HG02678 (cell line): ENCODE data around the gene CDK5R1.
"Not testable (repeated sequence)": the region's sequence is repeated elsewhere in the genome, so short reads cannot be mapped to it uniquely, and the experiment has no call there.

Experiments
- ATAC-seq: cut with Tn5 transposase; IDR thresholded peaks from one replicate; pipeline ENCODE4 v1.9.1; 2021; ENCODE audit warnings: mild to moderate bottlenecking, moderate library complexity; ENCODE audit not compliant: unreplicated experiment

Gene CDK5R1

DNA sequence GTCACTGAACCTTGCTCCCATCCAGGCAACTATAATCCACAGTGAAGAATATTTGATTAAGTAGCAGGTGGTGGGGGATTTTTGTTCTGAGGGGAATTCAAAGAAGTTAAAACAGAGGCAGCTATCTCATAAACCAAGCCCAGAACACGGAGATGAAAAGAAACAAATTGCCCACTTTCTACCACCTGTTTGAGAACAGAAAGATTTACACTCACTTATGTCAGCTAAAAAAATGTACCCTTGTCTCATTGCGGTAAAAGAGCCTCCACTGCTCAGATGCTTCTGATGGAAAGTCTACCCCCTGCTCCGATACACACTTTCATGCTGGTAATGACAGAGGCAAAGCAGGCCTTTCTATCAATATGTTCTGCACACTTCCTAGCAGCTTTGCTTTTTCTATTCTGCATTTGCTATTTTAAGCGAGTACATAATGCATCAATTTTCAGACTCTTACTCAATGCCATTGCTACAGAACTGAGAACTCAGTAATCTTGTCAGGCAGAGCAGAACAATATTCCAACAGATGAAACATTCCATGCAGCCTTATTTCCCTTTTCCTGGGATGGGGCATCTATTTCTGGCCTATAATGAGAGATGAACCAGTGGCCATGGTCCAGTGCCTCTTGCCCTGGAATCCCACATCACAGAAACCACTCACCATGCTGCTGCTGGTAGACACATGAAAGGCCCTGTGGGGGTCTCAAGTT, 29.0 kb downstream of the CDK5R1 start:
- peak; percentile 58 for ATAC-seq

DNA sequence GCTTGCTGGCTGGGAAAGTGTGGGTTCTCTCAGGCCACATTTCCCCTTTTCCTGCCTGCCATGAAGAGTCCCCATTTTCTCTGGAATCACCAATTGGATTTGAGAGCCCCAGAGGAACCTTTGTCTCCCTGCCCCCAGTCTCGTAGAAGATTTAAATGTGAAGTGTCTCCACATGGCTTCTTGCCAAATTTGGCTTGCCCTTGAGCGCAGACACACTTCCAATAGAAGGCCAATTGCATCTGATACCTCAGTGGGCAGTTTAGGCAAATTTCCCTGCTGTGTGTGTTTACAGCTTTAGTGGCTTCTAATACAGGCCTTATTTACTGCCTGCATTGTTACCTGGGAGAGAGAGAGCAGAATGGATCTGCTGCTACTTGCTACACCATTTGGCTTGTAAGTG, 29.7 kb downstream of the CDK5R1 start:
- no peak for ATAC-seq

DNA sequence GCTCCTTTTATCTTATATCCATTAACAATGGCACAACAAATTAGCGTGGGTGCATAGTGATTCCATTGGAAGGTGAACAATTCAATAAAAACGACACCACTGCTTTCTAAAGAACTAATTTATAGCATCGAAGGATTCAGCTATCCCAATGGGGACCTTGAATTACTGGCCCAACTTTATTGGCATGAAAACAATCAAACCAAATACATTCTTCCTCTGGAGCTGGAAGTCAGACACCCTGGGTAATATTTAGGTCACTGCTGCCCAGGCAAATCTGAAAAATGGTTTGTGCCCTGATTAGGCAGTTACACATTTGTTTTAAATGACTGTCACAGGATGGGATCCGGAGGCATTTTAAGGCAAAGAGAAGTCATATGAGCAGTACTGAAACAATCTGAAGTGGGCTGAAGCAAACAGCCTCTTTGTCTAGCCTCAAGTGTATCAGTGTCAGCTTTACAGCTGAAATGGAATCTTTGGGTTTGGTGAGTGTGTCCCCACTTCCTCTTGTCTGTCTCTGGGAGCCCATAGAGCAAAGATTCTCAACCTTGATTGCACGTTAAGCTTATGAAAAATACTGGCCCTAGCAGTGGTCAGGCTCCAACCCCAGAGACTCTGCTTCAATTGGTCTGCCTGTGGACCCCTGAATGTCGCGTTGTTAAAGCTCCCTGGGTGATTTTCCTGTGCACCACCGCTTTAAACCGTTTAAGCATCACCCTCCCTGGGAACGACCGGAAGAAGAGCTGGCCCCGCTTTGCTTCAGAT, 30.3 kb downstream of the CDK5R1 start:
- no peak for ATAC-seq

DNA sequence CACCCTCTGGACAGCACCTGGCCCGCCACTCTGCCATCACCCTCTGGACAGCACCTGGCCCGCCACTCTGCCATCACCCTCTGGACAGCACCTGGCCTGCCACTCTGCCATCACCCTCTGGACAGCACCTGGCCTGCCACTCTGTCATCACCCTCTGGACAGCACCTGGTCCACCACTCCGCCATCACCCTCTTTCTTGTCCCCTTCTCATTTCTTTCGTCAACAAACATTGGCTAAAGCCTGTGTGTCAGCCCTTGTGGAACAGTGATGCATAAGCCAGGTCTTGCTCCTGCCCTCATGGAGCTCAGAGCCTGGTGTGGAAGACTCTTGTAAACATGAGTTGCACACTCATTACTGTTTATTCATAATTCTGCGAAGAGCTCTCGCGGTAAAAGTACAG, 31.2 kb downstream of the CDK5R1 start:
- ATAC-seq: no peak

DNA sequence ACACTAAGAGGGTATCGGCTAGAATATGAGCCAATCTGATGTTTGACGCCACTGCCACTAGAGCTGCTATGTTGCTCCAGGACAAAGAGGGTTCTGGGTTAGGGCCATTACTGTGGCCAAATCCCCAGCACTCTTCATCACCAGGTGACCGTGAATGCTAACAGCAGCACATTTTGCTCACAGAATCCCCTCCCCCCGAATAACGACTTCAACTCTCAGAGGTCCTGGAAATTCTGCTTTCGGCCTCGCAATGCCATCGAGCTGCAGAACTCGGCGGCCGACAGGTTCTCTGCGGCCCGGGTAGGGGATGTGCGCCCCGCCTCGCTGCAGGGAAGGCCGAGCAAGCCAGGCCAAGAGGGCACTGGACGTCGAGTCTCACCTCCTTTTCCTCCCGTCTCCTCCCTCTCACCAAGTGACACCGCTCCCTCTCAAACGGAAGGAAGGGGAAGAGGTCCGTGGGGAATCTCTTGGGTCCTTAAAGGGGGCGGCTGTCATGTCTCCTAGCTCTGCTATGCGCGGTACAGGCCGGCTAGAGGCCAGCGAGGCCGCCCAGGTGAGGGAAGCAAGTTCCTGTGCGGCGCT, 31.9 kb downstream of the CDK5R1 start:
- no peak for ATAC-seq

DNA sequence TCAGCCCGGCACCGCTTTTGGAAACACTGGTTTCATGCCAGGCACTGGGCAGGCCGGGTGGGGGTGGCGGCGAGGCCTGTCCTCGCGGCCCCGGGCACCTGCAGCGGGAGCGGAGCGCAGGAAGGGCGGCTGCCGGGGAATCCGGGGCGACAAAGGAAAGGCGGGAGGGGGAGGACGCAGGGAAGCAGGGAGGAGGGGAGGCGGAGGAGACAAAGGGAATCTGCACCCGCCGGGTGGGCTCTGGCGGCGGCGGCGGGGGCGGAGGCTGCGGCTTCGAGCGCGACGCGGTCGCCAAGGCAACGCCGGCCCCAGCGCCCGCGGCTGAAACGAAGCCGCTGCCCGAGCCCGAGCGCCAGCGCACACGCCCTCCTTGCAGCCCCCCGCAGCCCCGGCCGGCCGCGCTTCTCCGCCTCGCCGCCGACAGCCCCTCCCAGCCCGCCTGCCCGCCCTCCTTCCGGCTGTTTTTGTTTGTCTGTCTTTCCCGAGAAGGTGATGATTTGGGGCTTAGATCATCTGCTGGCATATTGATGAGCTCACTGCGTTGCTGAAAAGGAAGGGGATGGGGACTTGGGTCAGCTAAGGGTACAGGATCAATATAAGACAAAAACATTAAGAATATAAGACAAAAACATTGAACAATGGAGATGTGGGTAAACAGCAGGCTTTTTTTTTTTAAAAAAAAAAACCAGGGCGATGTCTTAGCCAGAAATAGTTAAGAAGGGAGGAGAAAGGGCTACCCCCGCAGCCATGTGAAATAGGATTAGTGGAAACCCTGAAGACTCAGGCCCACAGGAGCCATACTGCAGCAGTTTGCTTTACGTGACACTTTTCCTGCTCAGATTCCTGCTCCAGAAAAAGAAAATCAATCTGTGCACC, 32.7 kb downstream of the CDK5R1 start:
- no peak for ATAC-seq

DNA sequence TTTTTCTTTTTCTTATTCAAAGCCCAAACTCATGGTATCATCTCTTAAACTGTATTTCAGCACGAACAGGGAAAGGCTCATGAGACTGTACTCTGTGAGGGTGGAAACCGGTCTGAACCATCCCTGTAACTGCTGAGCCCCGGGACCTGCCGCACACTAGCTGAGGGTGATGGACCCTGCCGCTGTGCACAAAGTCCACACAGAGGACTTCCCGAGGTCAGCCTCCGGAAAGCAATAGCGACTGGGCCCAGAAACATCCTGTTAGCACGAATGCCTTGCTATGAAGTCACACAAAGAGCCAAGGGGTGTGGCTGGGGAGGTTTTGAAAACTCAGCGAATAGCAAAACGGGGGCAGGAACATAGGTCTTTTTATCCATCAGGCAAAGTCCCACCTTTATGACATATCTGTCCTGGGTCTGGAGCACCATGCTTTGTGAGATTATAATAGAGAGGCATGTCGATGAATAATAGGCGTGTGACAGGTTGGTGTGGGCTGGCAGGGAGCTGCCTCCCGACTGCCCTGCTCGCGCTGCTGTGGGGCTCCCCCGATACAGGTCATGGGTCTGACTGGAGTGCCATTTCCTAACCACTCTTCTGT, 33.4 kb downstream of the CDK5R1 start:
- ATAC-seq: no peak

DNA sequence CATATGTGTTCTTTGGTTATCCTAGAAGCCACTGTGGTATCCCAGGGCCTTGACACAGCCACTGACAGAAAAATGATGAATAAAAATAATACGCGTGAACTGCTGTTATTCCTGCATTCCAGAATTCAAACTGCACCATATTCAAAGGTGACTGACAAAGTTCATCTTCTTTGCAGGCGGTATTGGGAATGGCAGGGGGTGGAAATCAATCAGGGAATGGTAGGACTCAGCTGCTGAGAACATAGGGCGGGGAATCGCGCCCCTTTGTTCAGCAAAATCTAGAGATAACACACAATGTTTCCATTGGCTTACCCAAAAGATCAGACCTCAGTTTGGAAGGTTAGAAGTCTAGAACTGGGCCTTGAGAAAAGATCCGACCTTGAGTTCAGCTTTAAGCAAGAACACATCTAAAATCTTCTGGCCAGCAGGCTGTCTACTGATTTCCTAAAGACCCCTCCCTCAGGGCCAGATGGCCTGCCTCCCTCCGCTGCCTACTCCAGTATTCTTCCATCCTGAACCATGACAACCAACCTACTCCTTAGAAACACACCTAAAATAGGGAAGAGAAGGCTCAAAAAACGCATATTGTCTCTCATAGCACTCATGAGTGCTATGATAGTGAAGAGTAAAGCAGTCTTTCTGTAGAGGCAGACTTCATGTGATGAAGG, 34.1 kb downstream of the CDK5R1 start:
- ATAC-seq: no peak

DNA sequence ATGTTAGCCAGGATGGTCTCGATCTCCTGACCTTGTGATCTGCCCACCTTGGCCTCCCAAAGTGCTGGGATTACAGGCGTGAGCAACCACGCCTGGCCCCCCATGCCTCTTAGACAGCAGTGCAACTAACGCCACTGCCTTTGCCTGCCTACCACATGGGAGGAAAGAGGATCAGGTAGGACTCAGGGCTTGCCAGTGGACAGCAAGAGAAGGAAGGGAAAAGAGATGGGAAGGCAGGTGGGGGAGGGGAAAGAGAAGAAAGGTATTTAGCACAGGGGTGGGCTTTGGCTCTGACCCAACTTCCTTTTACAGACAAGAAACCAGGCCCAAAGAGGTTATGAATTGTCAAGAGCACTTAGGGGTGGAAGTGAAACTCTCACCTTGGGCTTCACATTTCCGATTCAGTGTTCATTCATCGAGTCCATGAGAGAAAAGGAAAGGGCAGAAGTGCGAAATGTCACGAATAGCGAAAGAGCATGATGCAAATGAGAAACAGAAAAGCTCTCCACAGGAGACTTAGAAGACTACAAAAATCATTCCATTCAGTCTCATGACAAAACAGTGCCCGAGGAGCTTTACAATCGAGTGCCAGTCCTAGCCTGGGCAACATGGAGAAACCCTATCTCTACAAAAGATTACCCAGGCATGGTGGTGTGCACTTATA, 36.4 kb downstream of the CDK5R1 start:
- ATAC-seq: peak; percentile 62

DNA sequence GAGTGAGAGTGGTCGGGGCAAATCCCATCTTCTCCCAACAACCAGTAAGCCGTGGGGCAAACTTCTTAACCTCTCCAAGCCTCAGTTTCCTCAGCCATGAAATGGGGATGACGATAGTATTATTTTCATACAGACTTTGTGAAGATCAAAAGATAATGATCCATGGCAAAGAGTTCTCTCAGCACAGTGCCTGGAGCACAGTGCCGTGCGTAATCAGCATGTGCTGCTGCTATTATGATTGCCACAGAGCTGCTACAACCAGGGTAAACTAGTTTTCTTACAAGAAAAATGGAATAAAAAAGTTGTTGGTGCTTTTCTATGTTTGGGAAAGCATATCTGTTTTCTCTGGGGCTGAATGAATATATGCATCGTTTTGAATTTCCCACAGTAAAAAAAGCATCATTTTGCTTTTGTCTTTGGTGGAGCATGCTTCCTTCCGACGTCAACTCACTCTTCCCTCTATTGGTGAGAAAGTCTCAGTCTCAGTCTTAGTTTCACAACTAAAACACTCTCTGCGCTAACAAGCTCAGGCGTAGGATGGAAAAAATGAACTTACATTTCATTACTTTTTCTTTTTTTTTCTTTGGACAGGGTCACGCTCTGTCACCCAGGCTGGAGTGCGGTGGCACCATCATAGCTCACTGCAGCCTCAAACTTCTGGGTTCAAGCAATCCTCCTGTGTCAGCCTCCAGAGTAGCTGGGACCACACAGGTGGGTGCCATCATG, 37.2 kb downstream of the CDK5R1 start:
- peak; percentile 48 for ATAC-seq

DNA sequence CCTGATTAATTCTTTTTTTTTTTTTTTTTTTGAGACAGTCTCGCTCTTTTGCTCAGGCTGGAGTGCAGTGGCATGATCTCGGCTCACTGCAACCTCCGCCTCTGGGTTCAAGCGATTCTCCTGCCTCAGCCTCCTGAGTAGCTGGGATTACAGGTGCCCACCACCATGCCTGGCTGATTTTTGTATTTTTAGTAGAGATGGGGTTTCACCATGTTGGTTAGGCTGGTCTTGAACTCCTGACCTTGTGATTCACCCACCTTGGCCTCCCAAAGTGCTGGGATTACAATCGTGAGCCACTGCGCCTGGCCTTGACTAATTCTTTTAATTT, 37.7 kb downstream of the CDK5R1 start:
- not testable (repeated sequence) for ATAC-seq

DNA sequence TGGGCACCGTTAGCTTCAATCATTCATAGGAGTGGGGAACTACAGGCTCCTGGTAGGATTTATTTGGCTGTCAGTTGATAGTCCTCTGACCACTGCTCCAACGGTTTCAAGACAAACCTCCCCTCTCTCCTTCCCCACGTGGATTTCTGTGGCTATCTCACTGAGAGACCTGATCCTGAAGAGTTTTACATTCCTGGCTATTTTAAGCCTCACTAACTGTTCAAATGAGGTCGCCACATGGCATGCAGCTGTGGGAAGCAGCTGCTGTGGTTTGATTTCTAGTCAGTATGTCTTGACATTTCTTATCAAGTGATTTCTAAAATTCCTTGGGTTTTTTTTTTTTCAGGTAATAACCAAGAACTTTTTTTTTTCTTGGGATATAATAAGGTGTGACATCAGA, 38.3 kb downstream of the CDK5R1 start:
- ATAC-seq: no peak

DNA sequence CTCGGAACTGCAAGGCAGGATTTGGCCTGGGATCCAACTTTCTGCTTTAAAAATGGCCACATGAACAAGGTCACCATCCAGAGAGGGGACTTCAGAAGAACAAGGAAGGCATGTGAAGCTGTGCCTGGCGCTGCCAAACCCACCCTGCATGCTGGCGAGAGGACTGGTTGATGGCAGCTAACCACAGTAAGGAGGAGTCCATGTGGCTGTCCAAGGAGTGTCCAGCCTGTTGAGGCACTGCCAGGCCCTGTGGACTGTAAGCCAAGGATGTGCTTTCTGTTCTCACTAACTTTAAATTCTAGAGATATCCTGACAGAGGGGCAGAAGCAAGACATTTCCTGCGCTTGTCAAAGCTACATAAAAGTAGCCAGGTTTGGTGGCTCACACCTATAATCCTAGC, 40.4 kb downstream of the CDK5R1 start:
- no peak for ATAC-seq

DNA sequence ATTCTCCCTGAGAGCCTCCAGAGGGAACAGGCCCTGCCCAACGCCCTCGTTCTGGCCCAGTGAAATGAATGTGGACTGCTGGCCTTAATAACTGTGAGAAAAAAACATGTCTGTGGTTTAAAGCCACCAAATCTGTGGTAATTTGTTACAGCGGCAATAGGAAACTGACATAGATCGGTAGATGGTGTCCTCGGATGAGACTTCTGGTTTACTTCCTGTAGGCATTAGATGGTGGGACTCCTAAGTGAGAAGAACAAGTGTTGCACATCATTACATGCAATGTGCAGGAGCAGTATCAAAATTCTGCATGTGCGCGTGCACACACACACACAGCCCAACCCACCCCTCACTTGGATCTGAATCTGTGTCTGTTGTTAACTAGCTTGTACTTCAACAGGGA, 42.0 kb downstream of the CDK5R1 start:
- ATAC-seq: no peak

DNA sequence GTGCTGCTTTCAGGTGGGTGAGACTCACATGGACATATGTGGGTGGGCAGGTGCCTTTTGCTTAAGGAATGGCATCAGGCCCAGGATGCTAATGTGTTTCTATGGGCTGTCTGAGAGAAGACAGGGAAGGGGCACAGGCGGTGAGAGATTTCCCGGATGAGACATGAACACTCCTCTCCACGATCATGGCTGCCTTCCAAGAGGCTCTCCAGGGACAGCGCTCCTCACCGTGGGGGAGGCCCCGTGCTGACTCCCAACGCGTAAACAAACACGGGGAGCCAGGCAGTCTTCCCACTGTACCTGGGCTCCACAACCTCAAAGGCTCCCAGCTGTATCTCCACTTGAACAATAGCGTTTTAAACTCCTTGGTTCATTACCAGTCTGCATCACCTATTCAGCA, 42.8 kb downstream of the CDK5R1 start:
- ATAC-seq: no peak

DNA sequence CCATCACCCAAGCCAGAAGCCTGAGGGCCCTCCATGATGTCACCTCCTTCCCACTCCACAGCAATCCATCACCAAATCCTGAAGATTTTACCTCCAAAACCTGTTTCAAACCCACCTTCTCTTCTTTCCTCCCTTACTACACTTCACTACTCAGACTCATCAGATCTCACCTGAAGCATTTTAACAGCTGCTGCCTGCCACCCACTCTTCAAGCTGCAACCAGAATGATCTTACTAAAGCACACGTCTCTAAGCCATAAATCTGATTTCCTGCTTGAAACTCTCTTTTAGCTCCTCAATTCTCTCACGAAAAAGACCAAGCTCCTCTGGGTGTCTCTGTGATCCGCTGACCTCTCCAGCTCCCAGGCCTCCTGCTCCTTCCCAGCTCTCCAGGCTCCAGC, 46.5 kb downstream of the CDK5R1 start:
- ATAC-seq: no peak

DNA sequence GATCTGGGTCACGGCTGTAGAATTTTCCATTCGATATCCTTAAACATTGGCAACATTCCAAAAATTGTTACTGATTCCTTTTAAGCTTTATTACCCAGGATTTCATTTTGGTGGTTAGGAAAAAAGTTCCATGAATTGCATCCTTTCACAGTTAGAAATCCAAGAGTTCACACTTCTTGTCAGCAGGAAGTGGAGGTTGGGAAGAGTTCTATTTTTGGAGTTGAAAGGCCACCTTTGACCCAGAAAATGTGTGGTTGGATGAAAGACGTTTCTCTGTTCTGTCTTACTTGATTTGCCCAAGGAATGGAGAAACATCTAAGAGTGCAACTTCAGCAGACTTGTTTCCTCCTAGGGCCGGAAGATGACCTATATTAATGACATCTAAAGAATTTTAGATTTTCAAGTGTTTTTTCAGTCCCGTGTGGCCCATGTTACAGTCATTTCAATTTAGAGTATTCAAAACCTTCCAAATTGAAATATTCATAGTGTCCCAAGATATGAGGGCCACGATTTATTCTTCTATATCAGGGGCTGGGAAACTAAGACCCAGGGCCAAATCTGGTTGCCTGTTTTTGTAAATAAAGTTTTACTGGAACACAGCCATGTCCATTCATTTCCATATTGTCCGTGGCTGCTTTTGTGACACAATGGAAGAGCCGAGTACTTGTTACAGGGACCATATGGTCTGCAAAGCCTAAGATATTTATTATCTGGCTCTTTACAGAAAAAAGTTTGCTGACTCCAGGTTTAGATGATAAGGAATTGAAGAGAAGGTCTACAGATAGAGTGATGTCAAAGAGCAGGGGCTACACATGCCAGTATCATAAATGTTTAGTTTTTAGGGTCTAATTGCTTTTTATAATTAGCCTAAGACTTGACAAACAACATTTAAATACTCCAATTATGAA, 50.2 kb downstream of the CDK5R1 start:
- no peak for ATAC-seq
